GM20431 (cell line): ENCODE results near the gene ESYT2.

ENCODE experiments used
- in situ Hi-C: fragments of 300-500 bp; cut with MseI, MboI; formaldehyde crosslinking; loops from one replicate; pipeline ENCODE4 v1.15.0; 2020; ENCODE audit warnings: low sequenced_read_pairs; ENCODE audit not compliant: unreplicated experiment

ESYT2 gene

DNA sequence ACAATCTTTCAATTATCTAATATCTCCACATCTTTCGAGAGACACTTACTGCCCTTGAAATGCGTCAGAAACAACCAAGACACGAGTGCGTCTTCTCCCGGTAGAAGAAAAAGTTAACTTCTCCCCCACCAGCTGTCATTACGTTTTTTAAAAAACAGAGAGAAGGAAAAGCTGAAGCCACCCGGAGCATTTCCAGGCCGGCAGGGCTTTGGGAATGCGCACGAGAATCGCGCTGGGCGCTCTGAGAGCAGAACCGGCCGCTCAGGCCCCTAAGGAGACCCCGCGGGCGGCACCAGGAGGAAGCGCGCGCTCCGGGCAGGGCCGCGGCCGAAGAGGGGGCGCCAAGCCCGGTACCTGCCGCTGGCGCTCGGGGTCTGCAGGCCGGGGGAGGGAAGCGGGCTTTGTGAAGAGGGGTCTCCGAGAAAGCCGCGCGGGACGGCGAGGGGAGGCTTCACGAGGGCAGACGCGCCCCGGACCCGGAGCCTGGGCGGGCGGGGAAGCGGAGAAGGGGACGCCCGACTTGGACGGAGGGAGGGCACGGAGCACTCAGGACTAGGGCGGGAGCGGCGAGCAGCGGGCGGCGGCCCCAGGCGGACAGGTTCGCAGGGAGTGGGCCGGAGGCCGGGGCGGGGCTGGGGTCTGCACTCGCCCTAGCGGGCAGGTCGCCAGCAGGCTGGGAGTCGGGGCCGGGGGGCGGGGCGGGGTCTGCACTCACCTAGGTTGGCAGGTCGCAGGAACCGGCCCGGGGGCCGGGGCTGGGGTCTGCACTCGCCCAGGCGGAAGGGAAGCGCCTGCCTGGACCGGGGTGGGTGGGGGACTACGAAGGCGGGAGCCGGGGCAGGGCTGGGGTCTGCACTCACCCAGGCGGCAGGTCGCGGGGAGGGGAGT, 932 bp downstream of the ESYT2 start:
- in situ Hi-C loops: no loop called here

DNA sequence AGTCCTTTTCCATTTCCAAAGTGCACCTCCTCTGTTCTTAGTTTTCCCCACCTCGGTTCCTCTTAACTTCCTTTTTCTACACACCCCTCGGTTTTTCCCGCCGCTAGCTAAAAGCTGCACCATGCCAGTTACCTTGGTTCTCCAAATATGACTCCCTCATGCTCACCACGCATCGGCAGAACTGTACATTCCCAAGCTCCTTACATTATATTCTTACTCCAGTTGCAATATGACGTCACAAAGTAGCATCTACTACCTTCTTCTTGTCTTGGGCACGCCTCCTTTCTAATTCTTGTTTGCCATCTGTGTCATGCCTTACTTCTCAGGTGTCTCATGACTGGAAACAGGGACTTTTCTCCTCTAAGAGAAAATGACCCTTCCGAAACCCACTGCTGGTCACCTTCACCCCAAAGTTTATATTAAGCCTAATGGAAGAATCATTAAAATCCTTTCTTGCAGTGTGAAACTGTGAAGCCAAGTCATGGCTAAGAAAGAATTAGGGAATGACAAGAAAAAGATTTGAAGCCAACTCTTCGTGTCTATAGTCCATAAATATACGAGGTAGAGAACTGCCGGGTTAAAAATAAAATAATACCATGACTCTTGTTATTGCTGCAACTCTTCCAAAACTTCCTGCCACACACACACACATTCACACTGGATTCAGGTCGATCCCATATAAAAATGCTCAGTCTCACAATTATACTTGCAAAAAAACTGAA, 1.7 kb downstream of the ESYT2 start:
- in situ Hi-C loops: no loop called here

DNA sequence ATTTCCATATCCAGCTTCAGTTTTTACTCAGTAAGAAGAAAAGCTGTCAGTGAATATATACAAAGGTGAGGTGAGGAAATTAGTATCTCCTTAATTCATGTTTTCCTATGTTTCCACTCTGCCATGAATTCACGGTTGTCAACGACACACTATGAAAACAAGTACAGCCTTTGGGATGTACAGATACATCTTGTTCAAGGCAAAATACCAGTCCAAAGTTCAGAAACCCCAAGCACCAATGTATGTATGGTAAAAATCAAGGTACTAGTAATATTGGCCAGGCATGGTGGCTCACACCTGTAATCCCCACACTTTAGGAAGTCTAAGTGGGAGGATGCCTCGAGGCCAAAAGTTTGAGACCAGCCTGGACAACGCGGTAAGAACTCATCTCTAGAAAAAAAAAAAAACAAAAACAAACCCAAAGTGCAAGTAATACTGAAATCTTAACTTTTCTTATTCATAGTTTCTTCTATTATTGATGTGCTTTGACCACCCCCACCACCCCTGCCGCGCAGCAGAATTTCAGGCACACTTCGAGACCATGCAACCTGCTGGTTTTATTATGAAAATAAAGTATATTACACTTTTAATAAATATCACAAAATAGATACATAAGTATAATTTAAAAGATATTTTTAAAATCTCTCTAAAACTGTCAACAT, 3.5 kb downstream of the ESYT2 start:
- in situ Hi-C loops: no loop called here

- in situ Hi-C loops: no loop called here
These were observed 5.3 kb downstream of the ESYT2 start for GRCh38 chr7:158824028-158824427.

GRCh38 chr7:158821171-158822031, 7.9 kb downstream of the ESYT2 start:
- in situ Hi-C loops: no loop called here

- in situ Hi-C loops: no loop called here
These were observed 8.7 kb downstream of the ESYT2 start for GRCh38 chr7:158820656-158821055.

GRCh38 chr7:158819571-158820203, 9.6 kb downstream of the ESYT2 start:
- in situ Hi-C loops: no loop called here

- in situ Hi-C loops: no loop called here
These were observed 10.7 kb downstream of the ESYT2 start for GRCh38 chr7:158818325-158819213.

DNA sequence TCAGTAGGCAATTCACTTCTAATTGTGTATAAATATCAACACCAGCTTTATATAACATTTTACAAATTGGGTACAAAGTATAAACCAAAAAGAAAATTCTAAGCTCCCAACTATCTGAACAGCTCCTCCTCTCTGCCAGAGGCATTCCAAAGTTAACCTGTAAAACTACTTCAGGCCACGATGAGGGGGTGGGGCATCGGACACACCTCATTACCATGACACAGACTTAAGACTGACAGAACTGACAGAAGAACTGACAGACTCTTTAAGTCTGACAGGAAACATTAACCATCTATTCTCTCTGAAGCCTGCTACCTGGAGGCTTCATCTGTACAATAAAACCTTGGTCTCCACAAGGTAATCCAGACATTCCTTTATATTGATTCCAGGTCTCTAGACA, 12.3 kb downstream of the ESYT2 start:
- in situ Hi-C loops: no loop called here

- in situ Hi-C loops: no loop called here
These were observed 13.0 kb downstream of the ESYT2 start for GRCh38 chr7:158816271-158816670.

GRCh38 chr7:158815800-158816128, 13.5 kb downstream of the ESYT2 start:
- in situ Hi-C loops: no loop called here

GRCh38 chr7:158815083-158815799, 14.1 kb downstream of the ESYT2 start:
- in situ Hi-C loops: no loop called here

DNA sequence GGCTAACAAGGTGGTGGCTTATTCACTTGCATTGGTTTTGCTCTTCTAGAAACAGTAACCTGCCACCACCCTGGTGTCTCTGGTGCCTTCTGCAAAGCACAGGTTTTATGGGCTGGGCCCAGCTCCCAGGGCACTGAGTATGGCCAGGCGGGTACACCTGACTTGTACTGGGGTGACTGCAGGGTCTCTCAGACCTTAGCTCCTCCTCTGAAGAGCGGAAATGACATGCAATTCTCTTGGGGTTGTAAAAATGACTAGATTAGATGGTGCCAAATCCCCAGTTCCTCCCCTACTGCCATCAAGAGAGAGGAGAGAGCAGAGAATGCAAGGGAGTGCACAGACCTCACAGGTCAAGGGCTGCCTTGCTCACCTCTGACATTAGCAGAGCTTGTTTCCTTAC, 14.7 kb downstream of the ESYT2 start:
- in situ Hi-C loops: no loop called here

GRCh38 chr7:158812684-158813083, 16.6 kb downstream of the ESYT2 start:
- in situ Hi-C loops: no loop called here

- in situ Hi-C loops: no loop called here
These were observed 17.4 kb downstream of the ESYT2 start for GRCh38 chr7:158811894-158812293.

DNA sequence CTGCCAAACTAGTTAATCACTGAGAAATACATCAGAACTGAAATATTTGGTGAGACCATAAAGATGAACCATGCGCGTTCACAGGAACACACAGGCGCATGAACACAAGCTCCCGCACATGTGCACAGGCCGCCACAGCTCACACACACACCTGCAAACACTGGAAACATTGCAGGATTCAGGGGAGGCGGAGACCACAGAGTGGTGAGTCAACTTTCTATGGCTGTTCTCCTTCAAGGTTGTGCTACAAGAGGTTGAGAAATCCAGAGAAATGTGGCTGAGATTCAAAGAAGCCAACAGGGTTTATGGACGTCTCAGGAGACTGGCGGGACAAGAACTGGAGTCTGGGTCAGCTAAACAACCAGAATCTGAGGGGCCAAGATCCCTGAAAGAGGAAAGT, 17.8 kb downstream of the ESYT2 start:
- in situ Hi-C loops: no loop called here

DNA sequence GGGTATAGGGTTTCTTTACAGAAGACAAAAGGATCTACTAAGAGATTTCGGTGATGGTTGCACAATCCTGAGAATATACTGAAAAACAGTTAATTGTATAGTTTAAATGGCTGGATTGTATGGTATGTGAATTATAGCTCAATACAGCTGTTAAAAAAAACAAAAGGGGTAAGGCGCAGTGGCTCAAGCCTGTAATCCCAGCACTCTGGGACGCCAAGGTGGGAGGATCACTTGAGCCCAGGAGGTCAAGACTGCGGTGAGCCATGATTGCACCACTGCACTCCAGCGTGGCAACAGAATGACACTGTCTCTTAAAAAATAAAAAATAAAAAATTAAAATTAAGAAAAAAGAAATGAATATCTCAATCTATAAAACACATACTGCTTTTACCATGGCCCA, 18.5 kb downstream of the ESYT2 start:
- in situ Hi-C loops: no loop called here

DNA sequence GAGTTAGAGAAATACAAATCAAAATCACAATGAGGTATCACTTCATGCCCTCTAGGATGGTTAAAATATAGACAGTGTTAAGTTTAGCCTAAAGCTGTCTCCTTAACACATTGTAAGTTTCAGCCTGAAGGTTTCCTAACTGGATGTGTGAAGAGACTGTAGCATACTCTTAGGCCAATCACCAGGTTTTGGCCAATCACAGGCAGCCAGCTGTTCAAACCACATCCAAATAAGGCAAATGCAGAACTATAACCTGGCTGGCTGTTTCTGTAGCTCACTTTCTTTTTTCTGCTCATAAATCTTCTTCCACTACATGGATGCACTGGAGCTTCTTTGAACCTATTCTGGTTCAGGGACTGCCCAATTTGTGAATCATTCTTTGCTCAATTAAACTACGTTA, 19.7 kb downstream of the ESYT2 start:
- in situ Hi-C loops: no loop called here
